ENCODE results near the gene NFIA.

DNA sequence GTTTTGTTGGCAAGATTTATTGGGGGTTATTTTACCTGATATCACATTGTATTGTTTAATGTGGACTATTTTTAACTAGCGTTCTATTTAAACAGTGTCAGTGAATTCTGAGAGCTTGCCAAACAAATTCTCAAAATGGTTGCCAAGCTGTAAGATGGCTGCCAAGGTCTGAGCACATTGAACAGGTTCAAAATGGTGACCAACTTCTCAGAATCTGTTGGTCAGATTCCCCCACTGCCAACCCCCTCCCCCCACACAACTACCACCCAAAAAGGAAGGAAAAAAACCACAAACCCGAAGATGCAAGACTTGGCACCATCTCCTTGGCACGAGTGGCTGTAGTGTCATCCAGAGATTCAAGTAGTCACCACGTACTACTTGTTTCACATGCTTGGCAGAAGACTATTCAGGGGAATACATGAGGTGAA, 159.1 kb downstream of the NFIA start:
- TF ChIP-seq POLR2A (IDR thresholded peaks at IDR 0.05) (no peak), POLR2AphosphoS5 (IDR thresholded peaks at IDR 0.05) (peak; percentile 71), CTCF (IDR thresholded peaks at IDR 0.05) (no peak)

All from prostate gland (tissue), 2 donors.